Gastrocnemius medialis (tissue), 4 donors: ENCODE data around the gene SPTY2D1. TPM values are rescaled to one million over a fixed set of nuclear protein-coding genes. Genes with fewer than 3 reads are reported as not detected.

ENCODE experiments used
- ATAC-seq, 2 donors: fragments of 150-250 bp; one replicate each; pipeline ENCODE4 v1.9.1; 2016
- DNase-seq, 2 donors: peaks; one replicate each; pipeline ENCODE4 v3.0.0-alpha.2; 2019
- H3K27ac ChIP-seq, 4 donors: fragments of 200-600 bp; sonication (generic); 1 replicate in 1 of 4; 2 replicates in 3 of 4; pipeline ENCODE4 v1.5.1; 2016 to 2018; ENCODE audit warnings: mild to moderate bottlenecking in 2 of 4, moderate library complexity in 1 of 4
- H3K27me3 ChIP-seq, 3 donors: fragments of 200-600 bp; sonication (generic) in 2 of 3; 1 replicate in 1 of 3; 2 replicates in 2 of 3; pipeline versions ENCODE4 v1.5.1 to v1.6.0; 2016 to 2019; ENCODE audit warnings: mild to moderate bottlenecking in 1 of 3, moderate library complexity in 1 of 3
- H3K36me3 ChIP-seq, 2 donors: fragments of 200-600 bp; sonication (generic) in 1 of 2; one replicate each; pipeline ENCODE4 v1.5.1; 2017 to 2018
- H3K4me1 ChIP-seq, 2 donors: fragments of 200-600 bp; sonication (generic) in 1 of 2; one replicate each; pipeline ENCODE4 v1.5.1; 2016 to 2017; ENCODE audit warnings: mild to moderate bottlenecking in 2 of 2
- H3K4me3 ChIP-seq, 4 donors: fragments of 200-600 bp; sonication (generic) in 3 of 4; 1 replicate in 1 of 4; 2 replicates in 3 of 4; pipeline ENCODE4 v1.5.1; 2016 to 2019; ENCODE audit warnings: mild to moderate bottlenecking in 2 of 4
- H3K9me3 ChIP-seq, 3 donors: fragments of 200-600 bp; sonication (generic) in 2 of 3; 1 replicate in 1 of 3; 2 replicates in 2 of 3; pipeline ENCODE4 v1.5.1; 2016 to 2019
- POLR2A ChIP-seq, 2 donors: fragments of 450-650 bp; IDR thresholded peaks; one replicate each; pipeline ENCODE4 v1.6.1; 2017; ENCODE audit warnings: antibody characterized with exemption in 2 of 2, mild to moderate bottlenecking in 2 of 2, moderate library complexity in 2 of 2
- in situ Hi-C, 4 donors: fragments of 200-750 bp; cut with MboI; loops; one replicate each; pipeline versions ENCODE4 v1.15.0 to v1.8.0; 2017; ENCODE audit warnings: low sequenced_read_pairs in 4 of 4
- intact Hi-C: fragments of 100-400 bp; cut with DNase I; formaldehyde crosslinking; loops from one replicate; pipeline ENCODE4 v1.15.1; 2023; ENCODE audit warnings: low total_unique reads
- total RNA-seq, 4 donors: library from RNA; depleted of rRNA; stranded (reverse); fragments of >200 nt; gene quantifications; one replicate each; pipeline versions ENCODE4 v1.1.0 to v1.2.3, GENCODE V29; 2016
- TF ChIP-seq, protein P1 (sequence below), 5 experiments: fragments of 450-650 bp in 3 of 5; fragments of 200-600 bp in 2 of 5; sonication (generic) in 2 of 5; IDR thresholded peaks in 4 of 5; conservative IDR thresholded peaks in 1 of 5; 1 replicate in 4 of 5; 2 replicates in 1 of 5; pipeline ENCODE4 v1.5.1; 2016 to 2019; ENCODE audit warnings: antibody characterized with exemption in 5 of 5, mild to moderate bottlenecking in 3 of 5, moderate library complexity in 3 of 5

SPTY2D1 gene
- total RNA-seq, 4 donors from 2014 or later: 13.3 to 21.7 (median 17.7) TPM

- ATAC-seq: no peak
- in situ Hi-C loops (no loop called here), intact Hi-C loops (no loop called here)
- H3K9me3 ChIP-seq: no peaks in the 10 kb centered on the region
- TF ChIP-seq, protein P1, sequence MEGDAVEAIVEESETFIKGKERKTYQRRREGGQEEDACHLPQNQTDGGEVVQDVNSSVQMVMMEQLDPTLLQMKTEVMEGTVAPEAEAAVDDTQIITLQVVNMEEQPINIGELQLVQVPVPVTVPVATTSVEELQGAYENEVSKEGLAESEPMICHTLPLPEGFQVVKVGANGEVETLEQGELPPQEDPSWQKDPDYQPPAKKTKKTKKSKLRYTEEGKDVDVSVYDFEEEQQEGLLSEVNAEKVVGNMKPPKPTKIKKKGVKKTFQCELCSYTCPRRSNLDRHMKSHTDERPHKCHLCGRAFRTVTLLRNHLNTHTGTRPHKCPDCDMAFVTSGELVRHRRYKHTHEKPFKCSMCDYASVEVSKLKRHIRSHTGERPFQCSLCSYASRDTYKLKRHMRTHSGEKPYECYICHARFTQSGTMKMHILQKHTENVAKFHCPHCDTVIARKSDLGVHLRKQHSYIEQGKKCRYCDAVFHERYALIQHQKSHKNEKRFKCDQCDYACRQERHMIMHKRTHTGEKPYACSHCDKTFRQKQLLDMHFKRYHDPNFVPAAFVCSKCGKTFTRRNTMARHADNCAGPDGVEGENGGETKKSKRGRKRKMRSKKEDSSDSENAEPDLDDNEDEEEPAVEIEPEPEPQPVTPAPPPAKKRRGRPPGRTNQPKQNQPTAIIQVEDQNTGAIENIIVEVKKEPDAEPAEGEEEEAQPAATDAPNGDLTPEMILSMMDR (IDR thresholded peaks at IDR 0.05 in 4 of 5, conservative IDR thresholded peaks at IDR 0.05 in 1 of 5): no peak
- TF ChIP-seq POLR2A (IDR thresholded peaks at IDR 0.05): no peak
- H3K4me1 ChIP-seq: no peaks in the 10 kb centered on the region
- no peak overlapping the region for H3K27ac ChIP-seq
- no peak overlapping the region for H3K4me3 ChIP-seq
- no peaks in the 10 kb centered on the region for H3K27me3 ChIP-seq
- no peak for DNase-seq
- H3K36me3 ChIP-seq: peaks cover 0 to 64% of the 10 kb centered on the region in 2 donors
Observed at GRCh38 chr11:18575361-18575760, 58.8 kb downstream of the SPTY2D1 start.

- Histone ChIP-seq H3K9me3 (no peaks in the 10 kb centered on the region), H3K4me3 (no peak overlapping the region), H3K36me3 (peaks cover 0 to 59% of the 10 kb centered on the region in 2 donors), H3K27me3 (no peaks in the 10 kb centered on the region), H3K4me1 (no peaks in the 10 kb centered on the region), H3K27ac (no peak overlapping the region)
- in situ Hi-C loops (no loop called here), intact Hi-C loops (no loop called here)
- DNase-seq: no peak
- TF ChIP-seq POLR2A (IDR thresholded peaks at IDR 0.05): no peak
- TF ChIP-seq, protein P1 (IDR thresholded peaks at IDR 0.05 in 4 of 5, conservative IDR thresholded peaks at IDR 0.05 in 1 of 5): no peak
- no peak for ATAC-seq
Observed at GRCh38 chr11:18567081-18567480, 67.1 kb downstream of the SPTY2D1 start.

GRCh38 chr11:18566406-18566805 lies 67.7 kb downstream of the SPTY2D1 start:
- H3K27ac ChIP-seq: peak overlapping the region in 1 of 4 donors; percentile 32
- no peaks in the 10 kb centered on the region for H3K4me1 ChIP-seq
- peaks cover 0 to 59% of the 10 kb centered on the region in 2 donors for H3K36me3 ChIP-seq
- DNase-seq (no peak), ATAC-seq (no peak)
- H3K27me3 ChIP-seq: no peaks in the 10 kb centered on the region
- intact Hi-C loops (no loop called here), in situ Hi-C loops (no loop called here)
- no peak overlapping the region for H3K4me3 ChIP-seq
- TF ChIP-seq, protein P1 (IDR thresholded peaks at IDR 0.05 in 4 of 5, conservative IDR thresholded peaks at IDR 0.05 in 1 of 5): no peak
- no peak for TF ChIP-seq POLR2A (IDR thresholded peaks at IDR 0.05)
- no peaks in the 10 kb centered on the region for H3K9me3 ChIP-seq

- Histone ChIP-seq H3K4me3 (no peak overlapping the region), H3K27me3 (no peaks in the 10 kb centered on the region), H3K36me3 (peaks cover 0 to 49% of the 10 kb centered on the region in 2 donors), H3K27ac (no peak overlapping the region), H3K4me1 (no peaks in the 10 kb centered on the region), H3K9me3 (no peaks in the 10 kb centered on the region)
- in situ Hi-C loops (no loop called here), intact Hi-C loops (no loop called here)
- DNase-seq: no peak
- TF ChIP-seq, protein P1 (IDR thresholded peaks at IDR 0.05 in 4 of 5, conservative IDR thresholded peaks at IDR 0.05 in 1 of 5): no peak
- TF ChIP-seq POLR2A (IDR thresholded peaks at IDR 0.05): no peak
- no peak for ATAC-seq
Observed at GRCh38 chr11:18564149-18564548, 70.0 kb downstream of the SPTY2D1 start.

DNA sequence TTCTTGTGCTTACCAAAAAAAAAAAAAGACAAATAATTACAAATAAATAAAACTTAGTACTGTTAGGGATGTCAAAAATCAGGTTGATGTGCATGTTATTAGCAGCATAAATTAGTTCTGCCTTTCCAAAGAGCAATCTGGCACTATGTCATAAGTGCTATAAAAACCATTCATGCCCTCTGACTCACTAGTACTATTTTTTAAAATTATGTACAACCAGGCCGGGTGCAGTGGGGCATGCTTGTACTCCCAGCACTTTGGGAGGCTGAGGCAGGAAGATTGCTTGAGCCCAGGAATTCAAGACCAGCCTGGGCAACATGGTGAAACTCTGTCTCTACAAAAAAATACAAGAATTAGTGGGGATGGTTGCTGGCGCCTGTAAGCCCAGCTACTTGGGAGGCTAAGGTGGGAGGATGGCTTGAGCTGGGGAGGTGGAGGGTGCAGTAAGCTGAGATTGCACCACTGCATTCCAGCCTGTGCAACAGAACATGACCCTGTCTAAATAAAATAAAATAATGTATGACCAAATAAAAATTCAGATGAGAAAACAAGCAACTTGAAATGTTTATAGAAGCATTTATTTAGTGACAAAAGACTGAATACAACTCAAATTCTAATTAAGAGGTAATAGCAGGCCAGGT lies 70.9 kb downstream of the SPTY2D1 start:
- in situ Hi-C loops (no loop called here), intact Hi-C loops (no loop called here)
- H3K4me1 ChIP-seq: no peaks in the 10 kb centered on the region
- no peak overlapping the region for H3K27ac ChIP-seq
- DNase-seq (no peak), ATAC-seq (no peak)
- no peak overlapping the region for H3K4me3 ChIP-seq
- H3K36me3 ChIP-seq: peaks cover 0 to 48% of the 10 kb centered on the region in 2 donors
- H3K9me3 ChIP-seq: no peaks in the 10 kb centered on the region
- no peak for TF ChIP-seq POLR2A (IDR thresholded peaks at IDR 0.05)
- H3K27me3 ChIP-seq: no peaks in the 10 kb centered on the region

Other genes starting within 250 kb of the SPTY2D1 start
- gene LDHA, start 239.8 kb downstream of the SPTY2D1 start, total RNA-seq: 1,000 to 10,000 TPM in 1 of 4 donors, 100 to 1,000 TPM in 3; 354 to 1,010 (median 500) TPM
- gene LDHC, start 222.0 kb downstream of the SPTY2D1 start, total RNA-seq: 1 to 10 TPM in 1 of 4 donors, under 1 TPM in 1, not detected in 2; 0.67 to 1.4 TPM
- gene LDHAL6A, start 178.5 kb downstream of the SPTY2D1 start, total RNA-seq: not detected
- 100 to 1,000 TPM; 106 to 180 (median 170) TPM for gene TSG101, start 107.4 kb downstream of the SPTY2D1 start, total RNA-seq
- gene UEVLD, start 45.6 kb downstream of the SPTY2D1 start, total RNA-seq: 10 to 100 TPM; 27.4 to 58.8 (median 30.3) TPM
- gene MISFA, start 34.6 kb downstream of the SPTY2D1 start, total RNA-seq: 10 to 100 TPM in 1 of 4 donors, 1 to 10 TPM in 2, not detected in 1; 4.5 to 14.1 (median 4.5) TPM
- 1 to 10 TPM; 1.7 to 3.6 (median 2.8) TPM for gene TMEM86A, start 64.4 kb upstream of the SPTY2D1 start, total RNA-seq
- gene IGSF22, start 91.8 kb upstream of the SPTY2D1 start, total RNA-seq: not detected
- under 1 TPM; 0.15 to 0.51 (median 0.39) TPM for gene PTPN5, start 157.5 kb upstream of the SPTY2D1 start, total RNA-seq